NCI-H1694 (cell line): Measurements from ENCODE around the gene CYP19A1.

ENCODE experiments used
- DNase-seq: peaks from one replicate; lab custom pipeline; 2025; lab: John Stamatoyannopoulos, UW

The CYP19A1 gene

GRCh38 chr15:51323749-51324148, 14.6 kb downstream of the CYP19A1 start:
- DNase-seq = no peak

- DNase-seq = no peak
Observed at GRCh38 chr15:51322621-51323296, 15.6 kb downstream of the CYP19A1 start.

- no peak for DNase-seq
Observed at GRCh38 chr15:51321316-51321715, 17.1 kb downstream of the CYP19A1 start.

- DNase-seq = no peak
Observed at GRCh38 chr15:51320843-51321242, 17.6 kb downstream of the CYP19A1 start.

GRCh38 chr15:51319539-51319938, 18.9 kb downstream of the CYP19A1 start:
- no peak for DNase-seq

GRCh38 chr15:51318382-51319150, 19.8 kb downstream of the CYP19A1 start:
- no peak for DNase-seq

- DNase-seq = no peak
Observed at GRCh38 chr15:51316636-51317035, 21.8 kb downstream of the CYP19A1 start.

- DNase-seq = no peak
Observed at GRCh38 chr15:51315726-51316125, 22.7 kb downstream of the CYP19A1 start.

- DNase-seq = no peak
Observed at GRCh38 chr15:51314391-51315337, 23.7 kb downstream of the CYP19A1 start.

GRCh38 chr15:51313644-51314280, 24.6 kb downstream of the CYP19A1 start:
- no peak for DNase-seq

- DNase-seq = no peak
Observed at GRCh38 chr15:51313074-51313393, 25.4 kb downstream of the CYP19A1 start.

GRCh38 chr15:51312166-51313073, 26.0 kb downstream of the CYP19A1 start:
- no peak for DNase-seq

GRCh38 chr15:51311510-51311909, 26.9 kb downstream of the CYP19A1 start:
- no peak for DNase-seq

- DNase-seq = no peak
Observed at GRCh38 chr15:51310064-51310463, 28.3 kb downstream of the CYP19A1 start.

- no peak for DNase-seq
Observed at GRCh38 chr15:51307811-51308210, 30.6 kb downstream of the CYP19A1 start.

- DNase-seq = no peak
Observed at GRCh38 chr15:51307325-51307724, 31.1 kb downstream of the CYP19A1 start.

- no peak for DNase-seq
Observed at GRCh38 chr15:51303462-51303980, 34.9 kb downstream of the CYP19A1 start.

- no peak for DNase-seq
Observed at GRCh38 chr15:51302480-51302879, 35.9 kb downstream of the CYP19A1 start.

- DNase-seq = no peak
Observed at GRCh38 chr15:51299187-51300015, 39.0 kb downstream of the CYP19A1 start.

- DNase-seq = no peak
Observed at GRCh38 chr15:51298620-51299019, 39.8 kb downstream of the CYP19A1 start.
